NCI-H1694 treated with DMSO at 0.1 percent for 48 hours (cell line): ENCODE results near the gene POLR2L.
A peak's percentile ranks its signal among the peaks of the same experiment; 100 is the strongest.

ENCODE experiments used
- DNase-seq: peaks from one replicate; lab custom pipeline; 2025; lab: John Stamatoyannopoulos, UW

Gene POLR2L

DNA sequence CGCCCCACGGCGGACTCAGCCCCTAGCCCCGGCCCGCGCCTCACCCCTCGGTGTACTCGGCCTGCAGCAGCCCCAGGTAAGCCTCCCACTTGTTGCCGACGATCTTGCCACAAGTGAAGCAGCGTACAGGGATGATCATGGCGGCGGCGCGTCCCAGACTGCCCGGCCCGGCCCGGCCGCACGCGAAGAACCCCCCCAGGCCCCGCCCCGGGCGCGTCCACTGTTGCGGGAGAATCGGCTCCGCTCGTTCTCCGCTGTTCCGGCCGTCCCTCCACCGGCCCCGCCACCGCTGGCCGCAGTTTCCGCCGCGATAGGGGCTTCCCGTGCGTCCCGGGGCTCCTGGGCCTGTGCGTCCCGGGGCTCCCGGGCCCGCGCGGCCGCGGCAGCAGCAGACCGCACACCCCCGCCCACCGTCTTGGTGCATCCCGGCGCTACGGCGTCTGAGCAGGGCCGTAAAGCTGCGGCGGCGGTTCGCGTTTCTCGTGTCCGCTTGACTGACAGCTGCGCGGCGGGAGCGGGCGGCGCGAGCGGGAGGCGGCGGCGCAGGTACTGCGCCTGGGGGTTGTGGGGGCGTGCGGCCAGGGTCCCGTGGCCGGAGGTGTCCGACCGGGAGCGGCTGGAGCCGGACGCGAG, at the start of gene POLR2L, which contains the start of gene TSPAN4:
TSS of gene POLR2L (minus strand) at position 160 of the 633 bp plus-strand sequence. CDS start at position 139, 21 bp downstream.
TSS of gene TSPAN4 (plus strand) at position 483 of the 633 bp plus-strand sequence. CDS start 7,453 bp downstream, outside the sequence.
- DNase-seq: peak; percentile 52

DNA sequence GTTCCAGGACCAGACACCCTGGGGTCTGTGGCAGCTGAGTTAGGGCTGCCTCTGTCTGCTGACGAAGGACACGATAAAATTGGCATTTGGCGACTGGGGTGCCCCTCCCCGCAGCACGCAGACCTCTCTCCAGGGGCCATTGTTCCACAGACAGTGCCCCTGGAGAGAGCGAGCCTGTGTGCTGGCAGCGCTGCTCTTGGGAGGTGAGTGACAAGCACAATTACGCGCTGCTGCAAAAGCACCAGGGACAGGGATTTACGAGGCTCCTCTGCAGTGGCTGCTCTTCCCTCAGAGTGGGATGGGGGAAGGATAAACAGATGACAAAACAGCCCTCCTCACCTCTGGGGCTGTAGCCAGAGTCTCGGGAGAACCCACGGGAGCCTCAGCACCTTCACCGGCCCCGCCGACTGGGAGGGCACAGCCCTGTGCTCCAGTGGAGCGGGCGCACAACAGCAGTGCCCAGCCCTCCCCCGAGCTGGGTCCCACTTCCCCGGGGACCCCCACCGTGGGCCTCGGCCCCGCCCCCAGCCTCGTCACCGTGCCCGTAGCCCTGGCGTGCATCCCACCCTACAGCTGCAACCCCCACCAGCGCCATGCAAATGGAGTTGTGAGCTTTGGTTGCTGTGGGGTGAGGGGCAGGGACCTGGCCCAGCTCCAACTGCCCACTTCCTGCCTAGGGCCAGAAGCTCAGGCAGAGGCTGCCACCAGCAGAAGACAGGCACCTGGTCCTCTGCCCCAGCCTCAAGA, 48.6 kb upstream of the POLR2L start:
- DNase-seq: peak; percentile 41

DNA sequence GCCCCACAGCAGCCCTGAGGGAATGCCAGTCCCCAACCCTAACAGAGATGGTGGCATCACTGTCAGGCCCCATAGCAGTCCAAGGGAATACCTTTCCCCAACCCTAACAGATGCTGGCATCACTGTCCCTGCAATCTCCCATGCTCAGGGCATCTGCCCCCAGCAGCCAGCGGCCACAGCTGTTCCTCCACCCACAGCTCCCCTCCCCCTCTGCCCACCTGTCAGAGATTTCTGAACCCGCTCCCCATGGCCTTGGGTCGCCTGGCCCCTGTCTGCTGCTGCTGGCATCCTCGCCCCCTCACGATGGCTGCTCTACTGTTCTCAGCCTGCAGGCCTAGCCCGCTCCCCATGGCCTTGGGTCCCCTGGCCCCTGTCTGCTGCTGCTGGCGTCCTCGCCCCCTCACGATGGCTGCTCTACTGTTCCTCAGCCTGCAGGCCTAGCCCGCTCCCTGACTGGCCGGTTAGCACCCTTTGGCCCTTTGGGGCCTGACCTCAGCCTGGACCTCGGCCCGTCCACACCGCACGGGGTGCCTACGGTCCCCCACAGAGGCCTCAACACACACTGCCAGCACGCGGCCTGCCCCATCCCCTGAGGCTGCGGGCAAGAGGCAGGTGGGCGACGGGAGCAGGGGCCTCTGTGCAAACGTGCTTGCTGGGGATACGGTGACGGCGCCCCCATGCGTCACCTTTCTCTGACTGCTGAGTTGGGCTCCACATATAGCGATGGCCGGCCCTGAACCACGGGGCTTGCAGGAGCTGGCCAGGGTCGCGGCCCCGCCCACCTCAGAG, 47.6 kb upstream of the POLR2L start:
- no peak for DNase-seq

DNA sequence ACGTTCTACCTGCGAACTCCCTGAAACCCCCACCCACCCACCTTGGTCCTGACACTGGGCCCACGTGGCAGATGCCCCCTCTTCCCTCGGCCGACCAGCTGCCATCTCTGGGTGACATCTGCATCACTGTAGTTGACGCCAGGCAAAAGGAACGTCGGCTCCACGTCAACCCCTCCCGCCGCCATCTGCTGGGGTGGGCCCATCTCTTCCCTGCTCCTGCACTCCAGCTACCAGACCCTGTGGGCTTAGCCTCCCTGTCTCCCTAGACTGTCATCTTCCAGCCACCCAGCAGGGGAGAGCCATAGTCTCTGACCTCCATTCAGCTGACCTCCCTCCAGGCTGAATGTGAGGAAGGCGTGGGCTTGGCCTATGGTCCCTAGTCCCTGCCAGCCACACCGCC, 46.9 kb upstream of the POLR2L start:
- peak; percentile 78 for DNase-seq

DNA sequence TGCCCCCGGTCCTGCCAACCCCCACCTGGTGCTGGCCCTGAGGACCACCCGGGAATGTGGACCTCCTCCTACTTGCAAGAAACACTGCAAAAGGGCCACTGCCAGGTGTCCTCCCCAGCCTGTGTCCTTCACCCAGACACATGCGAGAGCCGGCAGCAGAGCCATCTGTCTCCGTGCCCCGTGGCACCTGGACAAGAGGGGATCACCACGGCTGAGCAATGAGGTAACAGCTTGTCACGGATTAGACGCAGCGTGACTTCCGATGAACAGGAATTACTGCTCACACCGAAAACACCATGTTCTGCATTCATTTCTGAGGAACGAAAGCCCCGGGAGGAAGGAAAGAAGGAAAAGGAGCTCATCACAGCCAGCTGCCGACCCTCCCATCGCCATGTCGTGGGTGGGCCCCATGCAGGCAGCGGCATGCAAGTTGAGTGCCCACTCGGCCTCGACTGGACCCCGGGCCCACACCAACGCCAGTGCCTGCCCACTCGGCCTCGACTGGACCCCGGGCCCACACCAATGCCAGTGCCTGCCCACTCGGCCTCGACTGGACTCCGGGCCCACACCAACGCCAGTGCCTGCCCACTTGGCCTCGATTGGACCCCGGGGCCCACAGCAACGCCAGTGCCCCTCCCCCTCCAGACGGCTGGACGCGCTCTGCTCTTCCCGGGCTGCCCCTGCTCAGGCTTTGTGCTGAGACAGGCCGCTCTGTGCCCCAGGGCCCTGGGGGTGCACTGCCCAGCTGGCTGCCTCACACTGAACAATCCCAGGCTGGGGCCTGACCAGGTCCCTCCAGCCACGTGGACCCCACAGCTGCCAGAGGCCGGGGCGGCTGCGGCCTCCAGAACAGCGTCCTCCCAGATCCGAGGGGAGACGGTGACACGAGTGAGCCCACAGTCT, 46.2 kb upstream of the POLR2L start:
- peak; percentile 38 for DNase-seq

DNA sequence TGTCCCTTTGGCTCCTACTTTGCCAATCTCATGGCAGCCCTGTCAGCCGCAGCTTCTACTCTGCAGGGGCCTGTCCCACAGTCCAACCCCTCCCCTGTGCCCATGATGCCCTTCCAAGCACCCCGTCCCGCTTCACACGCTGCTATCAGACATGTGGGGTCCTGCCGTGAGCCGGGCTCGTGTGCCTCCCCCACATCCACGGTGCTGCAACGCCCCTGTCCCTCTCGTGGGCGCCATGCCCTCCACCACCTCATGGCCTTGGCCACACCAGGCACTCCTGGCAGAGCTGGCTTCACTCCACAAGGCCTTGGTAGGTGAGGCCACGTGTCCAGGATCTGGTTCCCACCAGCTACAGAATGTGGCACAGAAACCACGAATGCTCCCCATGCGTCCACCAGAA, 45.3 kb upstream of the POLR2L start:
- no peak for DNase-seq

DNA sequence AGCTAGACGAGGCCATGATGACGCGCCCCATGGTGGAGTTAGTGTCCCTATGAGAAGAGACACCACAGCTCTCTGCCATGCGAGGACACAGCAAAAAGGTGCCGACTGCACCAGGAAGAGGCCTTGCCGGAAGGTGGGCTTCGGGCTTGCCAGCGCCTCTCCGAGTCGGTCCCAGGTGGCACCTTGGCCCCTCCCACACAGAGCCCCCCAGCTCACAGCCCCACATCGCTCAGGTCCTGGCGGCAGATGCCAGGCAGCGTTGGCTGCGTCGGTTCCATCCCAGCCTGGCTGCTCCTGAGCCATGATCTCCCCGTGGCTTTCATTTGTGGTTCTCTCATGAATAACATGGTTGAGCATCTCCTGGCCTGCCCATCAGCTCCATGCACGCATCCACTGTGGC, 44.2 kb upstream of the POLR2L start:
- DNase-seq: no peak

DNA sequence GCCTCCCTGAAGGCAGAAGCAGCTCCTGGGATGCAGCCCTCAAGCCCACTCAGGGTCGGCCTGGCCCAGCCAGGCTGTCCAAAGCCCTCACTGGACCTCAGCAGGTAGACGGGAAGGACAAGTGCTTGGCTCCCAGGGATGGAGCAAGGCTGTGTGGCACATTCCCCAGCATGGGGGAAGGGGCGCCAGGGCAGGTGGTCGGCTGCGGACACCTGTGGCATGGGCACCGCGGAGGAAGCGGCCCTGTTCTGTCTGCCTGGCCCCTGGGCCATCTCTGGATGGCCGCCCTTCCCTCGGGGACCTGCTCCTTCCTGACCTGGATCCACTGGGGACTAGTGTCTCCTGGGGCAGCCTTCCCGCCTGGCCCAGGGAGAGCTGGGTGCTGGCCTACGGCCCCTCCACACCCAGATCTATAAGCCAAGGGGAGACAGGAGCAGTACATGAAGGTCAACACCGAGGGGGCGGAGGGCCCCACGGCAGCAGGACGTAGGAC, 42.3 kb upstream of the POLR2L start:
- no peak for DNase-seq

DNA sequence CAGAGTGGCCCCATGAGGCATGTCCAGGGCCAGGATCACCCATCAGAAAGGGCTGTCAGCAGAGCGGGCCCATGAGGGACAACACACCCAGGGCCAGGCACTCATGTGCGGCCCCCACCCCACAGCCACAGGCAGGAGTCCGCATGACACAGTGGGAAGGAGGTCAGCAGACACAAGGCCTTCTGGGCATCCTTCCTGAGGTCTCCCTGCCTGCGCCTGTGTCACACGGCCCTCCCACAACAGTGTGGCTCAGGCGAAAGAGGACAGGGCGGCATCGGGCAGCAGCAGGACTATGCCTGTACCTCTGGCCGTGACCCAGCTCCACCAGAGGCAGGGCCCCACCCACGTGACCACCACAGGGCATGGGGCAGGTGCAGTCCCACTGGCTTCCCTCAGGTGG, 41.2 kb upstream of the POLR2L start:
- no peak for DNase-seq

DNA sequence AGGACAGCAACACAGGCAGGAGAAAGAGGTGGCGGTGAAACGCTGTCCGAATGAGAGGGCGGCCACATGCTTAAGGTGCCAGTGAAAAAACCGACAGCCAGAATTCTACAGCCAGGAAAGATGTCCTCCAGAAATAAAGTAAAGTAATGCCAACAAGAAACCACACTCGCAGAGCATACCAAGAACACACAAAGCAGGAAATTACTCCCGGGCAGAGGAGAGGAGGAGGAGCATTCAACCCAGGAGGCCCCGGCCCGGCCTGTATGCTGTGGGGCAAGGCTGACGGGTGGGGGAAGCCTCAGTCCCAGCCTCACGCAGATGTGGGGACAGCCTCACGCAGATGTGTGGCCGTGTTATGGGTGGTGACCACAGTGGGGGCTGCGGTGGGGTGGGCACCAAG, 40.3 kb upstream of the POLR2L start:
- no peak for DNase-seq

DNA sequence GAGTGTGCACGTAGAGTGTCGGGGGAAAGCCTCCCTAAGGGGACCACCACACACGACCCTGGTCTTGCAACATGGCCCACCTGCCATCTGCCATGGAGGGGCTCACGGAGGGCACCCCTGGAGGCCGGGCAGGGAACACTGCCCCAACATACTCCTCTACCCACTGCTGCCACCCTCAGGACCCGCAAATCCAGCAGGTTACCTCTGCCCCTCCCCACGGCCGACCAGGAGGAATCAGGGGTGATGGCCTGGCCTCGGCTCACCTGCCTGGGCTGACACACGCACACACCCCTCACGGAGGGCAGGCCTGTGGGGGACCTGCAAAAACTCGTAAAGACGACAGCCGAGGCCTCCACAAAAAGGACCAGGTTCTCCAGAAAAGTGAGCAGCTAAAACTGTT, 38.1 kb upstream of the POLR2L start:
- no peak for DNase-seq

DNA sequence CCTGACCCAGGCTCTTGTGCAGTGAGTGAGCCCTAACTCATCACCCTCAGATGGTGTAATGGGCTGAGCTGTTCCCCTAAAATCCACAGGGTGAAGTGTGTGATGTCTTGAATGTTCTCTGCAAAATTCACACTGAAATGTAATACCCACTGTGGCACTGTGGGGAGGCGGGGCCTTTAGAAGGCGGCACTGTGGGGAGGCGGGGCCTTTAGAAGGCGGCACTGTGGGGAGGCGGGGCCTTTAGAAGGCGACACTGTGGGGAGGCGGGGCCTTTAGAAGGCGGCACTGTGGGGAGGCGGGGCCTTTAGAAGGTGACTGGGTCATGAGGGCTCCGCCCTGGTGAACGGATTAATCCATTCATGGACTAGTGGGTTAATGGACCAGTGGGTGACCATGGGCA, 35.2 kb upstream of the POLR2L start:
- DNase-seq: no peak

DNA sequence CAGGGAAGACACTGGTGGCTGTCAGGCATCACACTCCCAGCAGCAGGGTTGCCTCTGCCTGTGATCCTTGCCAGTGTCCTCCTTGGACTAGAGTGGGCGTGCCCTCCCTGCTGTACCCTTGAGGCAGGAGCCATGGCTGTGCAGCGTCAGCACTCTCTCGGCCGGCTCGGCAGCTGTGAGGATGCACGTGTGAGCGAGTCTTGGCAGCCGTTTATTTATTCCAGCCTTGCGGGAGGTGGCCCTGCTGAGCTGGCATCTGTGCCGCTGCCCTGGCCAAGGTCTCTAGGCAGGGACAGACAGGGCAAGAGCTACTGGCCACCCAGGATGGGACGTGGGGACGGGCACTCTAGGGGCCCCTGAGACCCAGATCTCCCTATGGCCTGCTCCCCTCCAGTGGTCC, 34.2 kb upstream of the POLR2L start:
- DNase-seq: peak; percentile 79

DNA sequence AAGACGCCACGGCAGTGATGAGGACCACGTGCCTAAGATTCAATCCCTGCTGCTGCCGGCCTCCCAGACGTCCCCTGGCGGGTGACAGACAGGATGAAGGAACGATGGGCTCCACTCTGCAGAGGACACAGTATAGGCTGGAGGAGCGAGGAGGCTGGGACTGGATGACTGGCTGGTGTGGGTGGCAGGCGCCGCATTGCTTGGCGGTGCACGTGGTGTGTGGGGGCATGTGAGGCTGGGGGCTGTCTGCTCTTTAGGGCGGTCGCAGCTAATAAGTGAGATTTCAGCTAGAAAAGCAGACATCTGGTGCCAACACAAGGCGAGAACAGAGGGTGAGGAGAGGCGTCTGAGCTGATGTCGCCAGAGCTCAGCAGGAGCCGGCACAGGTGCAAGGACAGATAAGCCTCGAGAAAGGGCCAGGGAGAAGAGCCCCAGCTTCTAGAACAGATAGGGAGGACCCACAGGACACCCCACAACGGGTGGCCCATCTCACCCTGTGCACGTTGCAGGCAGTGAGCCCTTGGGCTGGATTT, 33.5 kb upstream of the POLR2L start:
- DNase-seq: peak; percentile 84

DNA sequence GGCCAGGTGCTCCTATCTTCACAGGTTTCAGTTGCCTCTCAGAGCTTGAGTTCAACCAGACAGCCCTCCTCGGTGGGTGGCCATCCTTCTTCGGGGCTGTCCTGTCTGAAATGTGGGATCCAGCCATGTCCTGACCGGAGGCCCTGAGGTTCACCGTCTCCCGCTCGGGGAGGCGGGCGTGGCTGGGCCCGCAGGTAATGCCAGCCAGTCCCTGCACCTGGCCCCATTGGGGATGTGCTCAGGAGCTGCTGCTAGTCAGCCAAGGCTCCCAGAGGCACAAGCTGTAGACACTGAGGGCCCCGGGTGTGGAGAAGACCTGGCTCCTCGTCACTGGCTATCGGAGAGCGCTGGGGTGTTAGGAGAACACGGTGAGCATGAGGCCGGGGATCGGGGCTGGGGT, 32.9 kb upstream of the POLR2L start:
- DNase-seq: no peak

DNA sequence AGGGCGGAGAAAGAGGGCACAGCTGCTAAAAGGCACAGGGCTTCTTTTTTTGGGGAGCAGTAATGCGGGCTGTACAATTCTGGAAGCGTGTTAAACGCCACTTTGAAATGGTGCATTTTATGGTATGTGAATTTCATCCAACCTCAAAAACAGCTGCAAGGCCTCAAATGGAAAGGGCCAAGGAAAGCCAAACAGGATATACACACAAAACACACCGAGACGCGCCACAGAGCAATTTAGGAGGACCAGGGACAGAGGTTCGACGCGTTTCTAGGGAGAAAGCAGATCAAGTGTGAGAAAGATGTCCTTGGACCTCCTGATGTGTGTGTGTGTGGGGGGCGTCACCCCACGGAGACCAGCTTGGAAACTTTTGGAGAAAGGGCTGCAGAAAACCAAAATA, 31.4 kb upstream of the POLR2L start:
- no peak for DNase-seq

DNA sequence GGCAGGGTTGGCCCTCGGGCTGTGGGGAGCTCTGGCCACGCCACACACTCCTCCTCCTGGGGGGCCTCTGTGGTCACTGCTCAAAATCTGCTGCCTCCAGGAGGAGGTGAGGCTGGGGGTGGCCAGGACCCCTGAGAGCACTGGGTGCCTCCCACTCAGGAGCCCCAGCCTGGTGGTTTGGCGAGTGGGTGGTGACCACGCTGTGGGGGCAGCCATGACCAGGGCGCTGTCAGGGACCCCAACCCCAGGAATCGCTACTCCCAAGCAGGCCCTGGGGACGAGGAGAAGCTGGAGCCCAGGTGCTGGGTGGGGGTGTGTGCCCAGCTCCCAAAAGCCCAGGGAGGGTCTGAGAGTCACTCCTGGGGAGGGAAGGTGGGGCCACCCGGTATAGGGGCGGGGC, 30.5 kb upstream of the POLR2L start:
- DNase-seq: no peak

DNA sequence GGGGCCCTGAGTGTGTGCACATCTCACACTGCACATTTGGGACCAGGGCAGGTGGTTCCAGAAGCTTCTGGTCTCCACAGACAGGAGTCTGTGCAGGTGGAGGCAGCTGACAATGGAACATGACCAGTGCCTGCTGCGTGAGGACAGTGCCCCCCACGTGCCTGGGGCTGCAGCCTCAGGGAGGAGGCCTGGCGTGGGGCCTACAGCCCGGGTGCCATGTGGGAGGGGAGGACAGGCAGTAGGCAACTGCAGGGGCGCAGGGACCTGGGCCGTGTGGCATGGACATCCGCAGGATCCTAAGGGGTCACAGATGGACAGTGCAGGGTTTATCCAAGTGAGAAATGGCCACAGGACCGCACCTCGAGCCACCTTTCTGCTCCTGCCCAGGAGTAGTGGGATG, 29.1 kb upstream of the POLR2L start:
- DNase-seq: no peak

DNA sequence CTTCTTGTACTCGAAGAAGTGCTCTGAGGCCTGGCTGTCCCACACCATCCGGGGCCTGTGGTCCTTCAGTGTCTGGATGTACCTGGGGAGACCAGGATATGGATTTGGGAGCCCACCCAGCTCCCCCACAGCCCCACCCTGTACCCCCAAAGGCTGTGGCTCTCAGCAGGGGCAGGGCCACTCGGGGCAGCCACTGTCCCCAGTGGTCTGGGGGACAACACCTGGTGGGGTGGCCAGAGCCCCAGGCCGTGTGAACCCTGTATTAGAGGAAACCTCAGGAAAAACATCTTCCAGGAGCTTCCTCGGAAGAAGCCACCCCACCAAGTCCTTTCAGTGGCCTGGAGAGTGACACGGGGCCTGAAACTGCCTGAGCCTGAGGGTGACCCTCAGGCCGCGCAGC, 28.1 kb upstream of the POLR2L start:
- no peak for DNase-seq

DNA sequence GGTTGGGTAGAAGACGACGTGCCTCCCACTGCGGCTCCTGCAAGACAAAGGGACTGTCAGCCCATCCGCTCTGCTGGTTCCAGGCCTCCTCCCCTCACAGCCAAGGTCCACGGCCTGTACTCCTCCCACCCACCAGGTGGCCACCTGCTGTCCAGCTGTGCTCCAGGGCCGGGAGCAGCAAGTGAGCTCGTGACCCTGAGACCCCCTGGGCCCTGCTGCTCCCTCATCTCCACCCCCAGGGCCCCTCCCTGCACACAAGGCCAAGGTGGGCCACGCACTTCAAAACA, 27.7 kb upstream of the POLR2L start:
- DNase-seq: no peak

DNA sequence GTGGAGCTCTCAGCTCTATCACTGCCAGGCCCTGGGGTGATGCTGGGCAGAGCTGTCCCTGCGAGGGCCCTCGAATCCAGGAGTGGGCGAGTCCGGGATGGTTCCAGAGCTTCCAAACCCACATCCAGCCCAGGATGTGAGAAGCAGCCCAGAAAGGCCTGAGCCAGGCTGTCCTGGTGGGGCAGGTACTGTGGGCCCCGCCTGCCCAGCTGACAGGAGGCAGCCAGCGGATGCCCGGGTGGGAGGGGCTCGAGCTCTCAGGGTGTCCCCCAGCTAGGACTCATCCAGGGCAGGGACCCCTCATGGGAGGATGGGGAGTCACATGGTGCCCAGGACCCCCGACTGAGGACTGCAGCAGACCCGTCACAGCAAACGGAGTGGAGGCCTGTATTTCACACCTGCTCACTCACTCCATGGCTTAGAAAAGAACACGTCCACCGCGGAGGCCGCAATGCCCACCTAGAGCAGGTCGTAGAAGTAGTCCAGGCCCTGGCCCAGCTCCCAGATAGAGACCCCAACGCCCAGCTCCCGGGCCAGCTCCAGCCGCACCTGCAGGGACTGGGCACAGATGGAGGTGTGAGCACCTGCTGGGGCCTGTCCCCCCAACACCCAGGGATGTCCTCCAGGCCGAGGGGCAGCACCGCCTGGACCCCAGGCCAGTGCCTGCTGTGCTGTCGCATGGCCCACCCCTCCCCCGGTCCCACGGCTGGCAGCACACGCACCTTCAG, 27.2 kb upstream of the POLR2L start:
- DNase-seq: no peak
